GM19395 (cell line): ENCODE data around the gene GAB2.

Experiments
- ATAC-seq: cut with Tn5 transposase; IDR thresholded peaks from one replicate; pipeline ENCODE4 v1.9.1; 2021; ENCODE audit warnings: mild to moderate bottlenecking, moderate library complexity; ENCODE audit not compliant: unreplicated experiment

The GAB2 gene

DNA sequence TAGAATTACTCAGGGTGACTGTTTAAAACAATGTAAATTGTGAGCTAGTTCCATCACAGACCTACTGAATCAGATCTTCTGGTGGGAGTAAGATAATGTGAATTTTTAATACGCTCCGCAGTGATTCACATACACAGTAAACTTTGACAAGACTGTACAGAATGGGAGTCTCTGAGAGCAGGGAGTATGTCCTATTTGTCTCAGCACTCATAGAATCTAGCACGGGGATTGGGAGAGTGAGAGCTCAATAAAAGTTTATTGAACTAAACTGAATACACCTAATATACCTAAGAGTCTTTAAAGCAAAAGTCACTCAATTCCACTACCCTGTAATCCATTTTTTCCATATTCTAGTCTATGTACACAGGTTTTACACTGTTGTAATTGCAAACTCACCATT lies 11.2 kb upstream of the GAB2 start:
- ATAC-seq = no peak

DNA sequence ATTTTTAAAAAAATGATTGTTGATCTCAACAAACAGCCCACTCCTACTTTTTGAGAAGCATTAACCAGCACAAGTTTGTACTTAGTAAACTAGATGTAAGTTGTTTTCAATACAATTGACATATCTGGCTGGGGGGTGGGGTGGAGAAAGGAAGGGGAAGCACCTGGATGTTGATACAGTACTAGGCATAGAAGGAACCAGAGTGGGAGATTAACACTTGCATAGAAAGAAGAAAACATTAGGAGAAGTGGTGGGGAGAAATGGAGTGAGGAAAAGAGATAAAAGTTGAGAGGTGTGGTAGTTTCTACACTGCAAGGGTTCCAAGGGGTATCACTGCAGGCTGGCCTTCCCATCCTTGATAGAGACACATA lies 10.6 kb upstream of the GAB2 start:
- peak; percentile 9 for ATAC-seq

DNA sequence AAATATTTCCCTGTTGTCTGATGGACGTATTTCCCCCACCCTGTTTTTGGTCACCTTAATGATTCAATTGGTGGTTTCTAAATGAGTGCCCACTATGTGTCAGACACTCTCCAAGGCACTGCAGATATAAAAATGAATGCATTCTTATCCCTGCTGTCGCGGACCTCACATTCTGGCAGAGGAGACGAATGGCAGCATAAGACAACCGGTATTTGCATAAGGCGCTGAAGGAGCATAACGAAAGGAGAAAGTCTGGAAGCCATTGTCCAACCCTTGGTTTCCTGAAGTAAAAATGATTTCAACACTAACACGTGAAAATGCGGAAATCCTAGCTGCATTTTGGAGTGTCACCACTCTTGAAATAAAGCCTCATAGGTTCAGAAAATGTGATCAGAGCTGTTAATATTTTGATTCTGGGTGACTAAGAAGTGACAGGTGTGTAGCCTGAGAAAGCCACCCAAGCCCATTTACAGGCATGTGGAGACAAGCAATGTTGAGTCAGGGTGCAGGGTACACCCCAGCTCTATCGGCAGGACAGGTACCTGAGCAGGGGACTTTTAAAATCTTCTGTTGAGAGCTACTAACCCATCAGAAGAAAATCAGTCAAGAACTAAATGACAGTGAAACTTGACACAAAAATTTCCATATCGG lies 10.1 kb upstream of the GAB2 start:
- ATAC-seq = peak; percentile 41

DNA sequence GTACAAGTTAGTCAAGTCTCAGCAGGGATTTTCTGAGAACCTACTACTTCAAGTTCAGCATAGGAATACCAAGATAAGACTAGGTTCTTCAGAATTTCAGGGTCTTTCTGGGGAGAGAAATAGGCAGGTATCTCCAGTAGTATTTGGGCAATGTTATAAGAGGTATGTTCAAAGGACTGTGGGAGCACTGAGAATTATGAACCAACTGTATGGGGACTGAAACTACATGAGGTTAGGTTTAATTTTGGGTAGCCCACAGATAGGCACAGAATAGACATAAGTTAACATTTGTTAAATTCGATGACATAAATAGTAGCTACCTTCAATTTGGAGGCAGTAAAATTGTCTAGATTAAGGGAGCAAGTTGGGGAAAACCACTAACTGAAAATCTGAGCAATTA lies 9.2 kb upstream of the GAB2 start:
- no peak for ATAC-seq

DNA sequence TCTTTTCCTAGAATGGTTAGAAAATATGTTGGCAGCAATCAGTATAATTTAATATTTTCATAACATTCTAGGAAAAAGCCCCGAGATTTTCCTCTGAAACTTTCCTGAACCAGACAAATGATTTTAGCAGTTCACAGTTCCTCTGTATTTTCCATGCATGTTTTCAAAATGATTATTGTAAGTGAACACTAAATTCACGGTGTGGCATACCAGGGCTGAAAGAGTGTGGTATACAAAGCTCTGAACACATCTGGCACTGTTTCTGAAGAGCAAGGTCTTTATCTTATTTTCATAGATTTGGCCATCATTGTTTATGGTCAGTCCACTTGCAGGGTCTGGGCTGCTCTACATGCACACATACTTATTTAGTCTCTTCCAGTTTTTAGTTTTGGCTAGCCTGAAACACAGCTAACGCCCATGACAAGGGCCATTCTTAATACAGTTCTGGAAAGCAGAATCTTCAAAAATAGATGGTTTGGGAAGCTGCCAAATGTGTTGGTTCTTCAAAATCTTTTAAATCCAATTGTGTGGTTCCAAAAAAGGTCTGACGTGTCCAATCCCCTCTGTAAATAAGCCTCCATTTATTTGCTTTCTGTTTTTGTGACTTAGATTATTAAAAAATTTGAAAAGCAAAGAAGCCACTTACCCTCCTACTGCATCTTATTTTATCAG lies 7.9 kb upstream of the GAB2 start:
- no peak for ATAC-seq

DNA sequence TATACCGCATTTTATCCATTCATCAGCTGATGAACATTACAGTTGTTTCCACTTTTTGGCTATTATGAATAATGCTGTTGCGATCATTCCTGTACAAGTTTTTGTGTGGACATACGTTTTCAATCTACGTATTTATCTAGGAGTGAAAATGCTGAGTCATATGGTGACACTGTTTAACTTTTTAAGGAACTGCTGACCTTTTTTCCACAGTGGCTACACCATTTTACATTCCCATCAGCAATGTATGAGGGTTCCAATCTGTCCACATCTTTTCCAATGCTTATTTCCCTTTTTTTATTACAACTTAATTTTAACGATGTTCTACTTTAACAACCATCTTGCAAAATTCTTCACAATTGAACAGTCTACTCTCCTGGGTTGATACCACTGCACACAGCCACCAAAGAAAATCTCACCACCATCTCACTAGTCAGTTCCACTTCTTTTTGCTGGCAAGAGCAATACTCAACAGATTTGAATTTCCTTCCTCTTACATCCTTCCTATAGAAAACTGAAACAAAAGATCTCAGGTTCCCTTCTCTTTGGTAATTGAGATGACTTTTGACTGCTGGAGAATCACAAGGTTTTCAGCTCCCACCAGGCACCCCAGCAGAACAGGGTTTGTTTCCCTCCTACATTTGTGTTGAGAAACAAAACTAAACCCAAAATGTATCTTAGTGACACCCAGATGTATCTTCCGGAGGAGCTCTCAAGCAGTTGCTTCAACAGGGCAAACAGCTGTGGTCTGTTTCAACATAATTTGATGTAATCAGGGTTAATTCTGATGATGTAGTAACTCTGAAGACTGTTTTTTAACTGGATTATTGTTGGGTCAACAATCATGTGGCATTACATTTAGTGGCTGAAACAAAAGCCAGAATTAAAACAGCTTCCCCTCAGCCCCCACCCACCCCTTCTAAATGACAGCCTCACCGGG lies 7.0 kb upstream of the GAB2 start:
- ATAC-seq = peak; percentile 39

DNA sequence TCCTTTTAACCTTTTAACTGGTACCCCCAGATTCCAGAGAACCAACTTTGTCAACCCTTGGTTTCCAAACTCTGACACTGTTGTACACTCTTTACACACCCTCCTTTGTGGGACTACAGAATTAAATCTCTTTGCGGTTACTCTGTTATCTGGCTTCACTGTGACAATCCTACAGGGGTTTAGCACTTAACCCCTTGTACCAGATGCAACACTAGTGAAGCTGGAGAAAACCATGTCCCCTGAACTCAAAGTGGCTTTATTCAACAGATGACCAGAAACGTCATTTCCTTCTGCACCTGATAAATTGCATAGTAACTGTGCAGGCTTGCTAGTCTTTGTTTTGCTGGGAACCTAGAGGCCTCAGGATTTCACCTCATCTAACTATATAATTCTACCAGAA lies 5.6 kb upstream of the GAB2 start:
- ATAC-seq = no peak

DNA sequence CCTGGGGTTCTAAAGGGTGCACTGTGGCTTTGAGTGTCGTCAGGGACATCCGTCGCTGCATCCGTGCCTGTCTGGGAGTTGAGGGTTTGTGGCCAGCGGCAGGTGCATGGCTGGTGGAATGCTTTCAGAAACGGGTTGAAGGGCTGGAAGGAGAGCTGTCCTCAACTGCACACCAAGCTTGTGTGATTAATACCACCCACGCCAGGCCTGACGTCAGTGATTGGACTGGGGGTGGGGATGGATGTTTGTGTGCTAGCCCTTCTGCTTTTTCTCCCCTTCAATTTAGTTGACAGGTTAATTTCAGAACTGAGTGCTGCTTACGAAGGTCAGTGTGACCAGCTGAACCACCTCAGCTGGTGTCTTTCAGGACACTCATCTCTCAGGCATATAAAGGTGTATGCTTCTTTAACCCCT lies 3.2 kb upstream of the GAB2 start:
- no peak for ATAC-seq

DNA sequence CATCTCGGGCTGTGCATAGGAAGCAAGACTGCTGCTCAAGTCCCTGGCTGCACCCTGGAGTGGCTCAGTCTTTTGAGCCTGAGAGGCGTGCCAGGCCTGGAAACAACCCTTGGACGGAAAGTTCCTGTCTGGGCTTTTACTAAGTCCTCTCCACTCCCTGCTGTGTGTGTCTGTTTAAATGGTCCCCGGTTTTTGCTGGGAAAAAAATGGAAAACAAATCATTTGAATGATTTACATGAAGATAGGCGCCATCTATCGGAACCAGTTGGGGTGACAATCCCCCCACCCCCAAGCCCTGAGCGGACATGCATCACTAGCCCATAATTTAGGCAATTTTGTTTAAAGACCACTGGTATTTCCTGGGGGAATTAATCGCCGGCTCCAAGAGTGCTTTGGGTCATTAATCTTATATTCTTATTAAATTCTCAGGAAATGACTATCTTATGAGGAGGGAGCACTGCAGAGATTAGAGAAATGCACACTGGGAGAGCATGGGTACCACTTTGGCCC lies 2.7 kb upstream of the GAB2 start:
- ATAC-seq = no peak

DNA sequence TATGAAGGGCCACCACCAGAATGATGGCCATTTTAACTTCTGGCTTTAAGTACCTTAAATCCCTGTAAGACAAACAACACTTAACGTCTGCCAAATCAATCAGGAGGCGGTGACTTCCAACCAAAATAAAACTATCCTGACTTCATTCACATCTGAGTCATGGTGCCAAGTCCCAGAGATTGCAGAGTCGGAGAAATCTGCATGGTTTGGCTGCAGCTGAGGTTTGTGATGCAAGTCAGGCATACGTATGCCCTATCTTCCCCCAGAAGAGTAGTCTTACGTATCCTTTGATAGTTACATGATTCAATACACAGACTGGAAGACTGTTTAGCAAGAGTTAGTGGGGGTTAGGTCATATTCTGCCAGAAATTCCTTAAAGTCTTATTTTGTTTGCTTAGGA lies 1.7 kb upstream of the GAB2 start:
- no peak for ATAC-seq

DNA sequence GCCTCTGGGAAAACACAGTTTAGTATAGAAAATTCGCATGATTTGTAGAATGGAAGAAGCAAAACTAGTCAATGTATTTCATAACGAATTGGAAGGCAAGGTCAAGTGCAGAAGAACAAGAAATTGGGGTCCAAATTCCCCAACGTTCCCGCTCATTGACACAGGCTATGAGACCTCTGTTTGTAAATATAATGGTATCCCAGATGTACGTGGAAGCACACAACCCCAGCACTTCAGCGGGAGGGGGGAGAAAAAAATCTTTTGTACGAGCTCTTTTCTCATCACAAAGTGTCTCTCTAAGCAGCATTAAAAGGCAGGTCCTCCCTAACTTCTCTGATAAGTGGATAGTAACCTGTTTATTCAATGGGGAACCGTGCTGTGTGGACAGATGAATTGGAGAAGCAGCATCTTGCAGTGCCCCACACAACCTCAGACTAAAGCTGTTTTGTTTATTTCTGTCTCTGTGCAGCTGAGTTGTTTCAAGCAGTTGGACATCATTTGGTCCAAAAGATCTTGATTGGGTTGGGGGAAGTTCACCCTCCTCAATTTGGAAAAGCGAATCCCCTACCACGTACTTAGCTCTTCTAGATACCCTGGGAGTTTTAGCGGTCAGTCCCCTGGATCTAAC lies 1.1 kb upstream of the GAB2 start:
- no peak for ATAC-seq

DNA sequence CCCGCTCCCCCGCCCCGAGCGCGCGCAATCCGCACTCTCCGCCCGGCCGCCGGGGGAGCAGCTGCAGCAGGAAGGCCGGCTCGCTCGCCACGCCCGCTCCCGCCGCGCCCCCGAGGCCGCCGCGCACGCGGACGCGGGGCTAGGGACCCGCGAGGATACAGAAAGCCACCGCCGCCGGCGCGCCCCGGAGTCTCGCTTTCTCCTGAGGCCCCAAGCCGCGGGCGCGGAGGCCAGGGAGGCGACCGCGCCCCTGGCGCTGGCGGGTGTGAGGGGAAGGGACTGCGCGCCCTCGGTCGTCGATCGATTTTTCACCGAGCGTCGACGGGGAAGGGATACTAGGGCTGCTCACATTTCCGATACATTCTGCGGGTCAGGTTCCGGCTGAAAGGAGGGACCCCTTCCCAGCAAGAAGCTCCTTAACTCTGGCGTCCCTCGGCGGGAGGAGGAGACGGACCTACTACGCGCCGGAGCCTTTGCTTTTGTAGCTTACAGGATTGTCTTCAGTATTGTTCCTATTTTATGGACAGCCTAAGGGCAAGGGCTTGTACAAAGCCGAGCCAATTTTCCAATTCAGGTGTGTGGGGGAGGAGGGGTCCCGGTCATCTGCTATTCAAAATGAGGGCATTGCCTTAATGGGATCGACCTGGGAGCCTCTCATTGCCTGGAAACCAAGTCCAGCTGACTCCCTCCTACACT lies 416 bp upstream of the GAB2 start:
- peak; percentile 32 for ATAC-seq

DNA sequence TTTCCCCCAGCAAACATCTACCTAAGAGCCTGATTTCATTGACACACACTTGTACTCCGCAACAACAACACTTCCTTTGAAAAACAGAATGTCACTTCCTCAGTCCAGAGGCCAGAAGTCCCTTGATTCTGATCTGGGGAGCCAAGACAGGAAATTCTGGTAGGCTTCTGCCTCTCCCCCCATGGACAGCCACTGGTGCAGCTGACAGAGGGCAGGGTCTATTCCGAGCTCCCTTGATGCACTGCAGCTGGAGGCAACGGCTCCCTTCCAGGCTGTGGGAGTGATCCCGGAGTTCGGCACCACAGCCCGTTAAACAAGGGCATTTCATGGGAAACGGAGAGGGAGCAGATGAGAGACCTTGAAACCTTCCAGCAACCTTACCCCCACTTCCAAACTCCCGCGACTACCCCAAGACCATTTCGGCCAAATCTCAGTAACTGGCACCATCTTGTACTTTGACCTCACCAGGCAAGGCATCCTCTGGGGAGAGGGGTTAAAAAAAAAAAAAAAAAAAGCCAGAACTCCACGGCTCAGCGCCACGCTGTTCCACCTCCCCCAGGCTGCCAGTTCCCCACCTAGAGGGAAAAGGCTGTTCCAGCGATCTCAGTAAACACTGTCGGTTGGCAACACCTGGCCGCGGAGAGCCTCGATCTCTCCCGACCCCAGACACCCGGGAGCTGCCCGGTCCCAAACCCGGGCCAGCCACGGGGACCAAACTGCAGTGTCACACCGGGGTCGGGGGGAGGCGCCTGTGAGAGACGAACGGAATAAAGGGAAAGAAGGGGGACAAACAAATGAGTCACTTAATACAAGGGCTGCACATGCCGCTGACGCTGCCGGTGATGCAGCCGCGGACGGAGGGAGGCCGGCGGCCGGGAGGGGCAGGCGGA lies 1.1 kb downstream of the GAB2 start:
- peak; percentile 56 for ATAC-seq

DNA sequence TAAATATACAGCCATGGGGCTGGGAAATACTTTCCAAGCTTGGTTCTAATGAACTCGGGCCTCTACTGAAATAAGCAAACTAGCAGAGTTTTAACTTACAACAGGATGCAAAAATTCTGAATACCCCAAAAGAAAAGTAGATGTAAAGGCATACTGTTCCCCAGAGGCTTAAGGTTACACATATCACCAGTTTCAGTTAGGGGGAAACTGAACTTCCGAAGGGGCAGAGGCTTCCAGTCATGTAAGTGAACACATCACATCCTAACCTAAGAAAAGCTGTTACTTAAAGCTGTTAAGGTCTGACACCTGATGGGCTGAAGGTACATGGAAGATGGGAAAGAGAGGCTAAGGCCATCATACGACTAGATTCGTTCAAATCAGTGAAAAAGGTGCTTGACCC lies 2.3 kb downstream of the GAB2 start:
- peak; percentile 34 for ATAC-seq

DNA sequence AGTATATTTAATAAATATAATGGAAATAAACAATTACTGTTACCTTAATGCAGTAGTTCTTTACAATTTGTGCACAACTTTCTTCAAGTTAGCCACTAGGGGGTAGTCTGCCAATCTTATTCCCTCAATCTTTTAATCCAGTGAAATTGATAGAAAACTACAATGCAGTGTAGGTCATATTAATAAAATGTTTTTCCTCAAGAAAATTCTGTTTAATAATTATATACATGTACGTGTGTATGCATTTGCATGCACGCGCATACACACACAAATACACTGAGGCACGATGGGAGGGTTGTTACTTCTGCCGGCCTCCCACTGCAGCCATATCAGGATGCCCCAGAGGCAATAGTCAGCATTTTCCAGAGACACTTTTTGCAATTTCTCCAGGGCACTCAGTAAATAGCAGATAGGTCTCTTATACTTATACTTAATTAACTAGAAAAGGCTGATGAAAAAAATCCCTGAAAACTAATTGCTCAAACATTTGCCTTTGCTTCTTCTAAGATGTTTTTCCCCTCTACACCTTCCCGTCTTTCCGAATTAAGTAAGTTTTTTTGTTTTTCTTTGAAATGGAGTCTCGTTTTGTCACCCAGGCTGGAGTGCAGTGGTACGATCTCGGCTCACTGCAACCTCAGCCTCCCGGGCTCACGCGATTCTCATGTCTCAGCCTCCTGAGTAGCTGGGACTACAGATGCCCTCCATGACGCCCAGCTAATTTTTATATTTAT lies 3.1 kb downstream of the GAB2 start:
- ATAC-seq = no peak

DNA sequence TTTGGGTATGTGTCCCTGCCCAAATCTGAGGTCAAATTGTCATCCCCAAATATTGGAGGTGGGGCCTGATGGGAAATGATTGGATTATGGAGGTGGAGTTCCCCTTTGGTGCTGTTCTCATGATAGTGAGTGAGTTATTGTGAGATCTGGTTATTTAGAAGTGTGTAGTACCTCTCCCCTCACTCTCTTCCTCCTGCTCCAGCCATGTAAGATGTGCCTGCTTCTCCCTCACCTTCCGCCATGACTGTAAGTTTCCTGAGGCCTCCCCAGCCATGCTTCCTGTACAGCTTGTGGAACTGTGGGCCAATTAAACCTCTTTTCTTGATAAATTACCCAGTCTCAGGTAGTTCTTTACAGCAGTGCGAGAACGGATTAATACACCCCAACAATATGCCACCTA lies 9.0 kb downstream of the GAB2 start:
- no peak for ATAC-seq

DNA sequence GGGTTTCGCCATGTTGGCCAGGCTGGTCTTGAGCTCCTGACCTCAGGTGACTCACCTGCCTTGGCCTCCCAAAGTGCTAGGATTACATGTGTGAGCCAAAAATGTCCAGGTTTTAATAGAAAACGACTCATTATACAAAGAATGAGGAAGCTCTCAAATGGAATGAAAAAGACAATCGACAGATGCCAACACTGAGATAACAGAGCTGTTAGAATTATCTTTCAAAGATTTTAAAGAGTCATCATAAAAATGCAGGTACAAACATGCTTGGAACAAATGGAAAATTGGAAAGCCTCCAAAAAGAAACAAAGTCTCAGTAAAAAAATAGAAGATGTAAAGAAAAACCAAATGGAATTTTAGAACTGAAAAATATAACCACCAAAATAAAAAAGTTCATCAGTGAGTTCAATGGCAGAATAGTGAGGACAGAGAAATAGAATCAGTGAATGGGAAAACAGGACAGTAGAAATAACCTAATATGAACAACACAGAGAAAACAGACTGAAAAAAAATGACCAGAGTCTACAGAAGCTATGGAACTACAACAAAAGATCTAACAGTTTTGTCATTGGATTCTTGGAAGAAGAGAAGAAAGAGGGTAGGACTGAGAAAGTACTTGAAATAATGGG lies 10.9 kb downstream of the GAB2 start:
- no peak for ATAC-seq

DNA sequence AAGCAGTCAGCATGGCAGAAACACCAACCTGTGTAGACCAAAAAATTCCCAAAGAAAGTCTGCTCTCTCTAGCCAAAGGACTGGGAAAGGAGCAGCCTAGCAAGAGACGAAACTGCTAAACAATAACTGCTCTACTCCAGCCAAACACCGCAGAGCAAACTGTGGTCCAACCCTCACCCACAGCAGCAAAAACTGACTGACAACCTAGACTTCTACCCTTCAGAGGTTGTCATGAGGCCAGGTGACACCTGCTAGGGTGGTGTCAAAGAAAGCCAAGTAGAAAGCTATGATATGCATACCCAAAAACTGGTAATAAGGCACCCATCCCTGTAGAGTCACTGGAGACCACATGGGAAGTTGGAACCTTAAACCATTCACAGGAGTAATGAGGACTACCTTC lies 11.8 kb downstream of the GAB2 start:
- no peak for ATAC-seq

DNA sequence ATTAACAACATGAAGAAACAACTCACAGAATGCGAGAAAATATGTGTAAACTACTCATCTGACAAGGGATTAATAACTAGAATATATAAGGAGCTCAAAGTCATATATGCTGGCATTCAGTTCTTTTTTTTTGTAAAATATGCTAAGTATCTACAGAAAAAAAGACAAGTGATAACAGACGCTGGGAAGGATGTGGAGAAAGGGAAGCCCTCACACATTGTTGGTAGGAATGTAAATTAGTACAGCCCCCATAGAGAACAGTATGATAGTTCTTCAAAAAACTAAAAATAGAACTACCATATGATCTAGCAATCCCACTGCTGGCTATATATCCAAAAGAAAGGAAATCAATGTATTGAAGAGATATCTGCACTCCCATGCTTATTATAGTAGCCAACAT lies 13.8 kb downstream of the GAB2 start:
- ATAC-seq = no peak
